ENCODE results near the gene TMEM117. TPM values are rescaled to one million over a fixed set of nuclear protein-coding genes. Genes with fewer than 3 reads are reported as not detected.
"Not testable (repeated sequence)": the region's sequence is repeated elsewhere in the genome, so short reads cannot be mapped to it uniquely, and the experiment has no call there.

Gene TMEM117
- total RNA-seq, 2 experiments from 2014 or later = 1.4 to 2.1 TPM

DNA sequence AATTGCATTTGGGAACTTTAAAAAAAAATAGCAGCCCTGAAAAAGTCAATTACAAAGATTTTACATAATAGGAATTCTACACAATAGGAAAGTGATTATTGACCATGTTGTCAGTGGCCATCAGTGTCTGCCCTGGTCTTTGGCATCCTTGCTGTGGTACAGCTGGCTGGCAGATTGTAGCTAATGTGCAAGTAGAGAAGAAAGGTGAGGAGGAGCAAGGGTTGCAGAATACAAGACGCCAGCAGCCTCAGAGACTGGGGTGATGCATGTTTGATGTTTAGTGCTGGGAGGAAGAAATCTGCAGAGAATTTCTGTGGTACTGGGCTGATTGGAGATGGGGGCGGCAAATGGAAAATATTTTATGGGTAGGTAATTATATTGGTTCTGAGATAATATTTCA is 322.9 kb downstream of the TMEM117 start:
- intact Hi-C loops (cut with micrococcal nuclease) = no loop called here
- DNase-seq = no peak
- Mint-ChIP-seq H3K4me1 (ENCODE audit: low read depth) (no peaks in the 10 kb centered on the region), H3K4me3 (no peak overlapping the region), H3K36me3 (ENCODE audit: low read depth) (no peaks in the 10 kb centered on the region), H3K9me3 (no peaks in the 10 kb centered on the region), H3K27me3 (ENCODE audit: low read depth) (no peaks in the 10 kb centered on the region), H3K27ac (no peak overlapping the region)
- CTCF ChIA-PET = no interaction called here

DNA sequence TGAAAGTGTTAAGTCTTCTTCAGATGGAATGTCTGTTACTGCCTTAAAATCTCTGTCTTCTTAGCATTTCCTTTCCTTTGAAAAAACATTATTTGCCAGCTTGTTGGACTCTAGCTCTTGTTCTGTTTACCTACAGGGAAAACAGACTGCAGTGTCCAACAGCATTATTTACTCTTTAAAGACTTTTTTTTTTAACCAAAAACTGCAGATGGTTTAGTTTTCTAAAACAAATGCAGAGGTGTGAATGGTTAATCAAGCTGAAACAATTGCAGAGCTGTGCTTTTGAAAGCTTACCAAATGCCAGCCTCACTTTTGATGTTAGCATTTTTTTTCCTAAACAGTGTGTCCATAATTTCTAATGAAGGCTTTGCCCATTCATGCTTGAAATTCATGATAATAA is 323.3 kb downstream of the TMEM117 start:
- no peak for DNase-seq

DNA sequence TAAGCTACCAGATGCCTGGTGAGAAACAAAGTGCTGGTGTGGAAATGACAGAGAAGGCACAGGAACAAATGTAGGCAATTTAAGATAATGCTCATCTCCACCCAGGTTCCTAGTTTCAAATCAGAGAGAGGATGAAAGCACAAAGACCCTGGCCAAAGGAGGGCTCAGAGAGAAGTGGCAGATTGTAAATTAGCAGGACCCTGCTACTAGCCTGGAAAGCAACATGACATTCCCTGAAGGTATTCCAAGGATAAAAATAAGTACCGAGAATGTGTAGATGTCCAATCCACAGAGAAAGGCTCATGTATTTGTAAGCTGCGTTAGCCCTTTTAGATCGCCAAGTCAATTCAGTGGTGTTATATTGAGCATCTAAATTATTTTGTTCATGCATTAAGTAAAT is 324.0 kb downstream of the TMEM117 start:
- CTCF ChIA-PET = no interaction called here
- no peaks in the 10 kb centered on the region for H3K27me3 Mint-ChIP-seq (ENCODE audit: low read depth)
- no peaks in the 10 kb centered on the region for H3K36me3 Mint-ChIP-seq (ENCODE audit: low read depth)
- no peaks in the 10 kb centered on the region for H3K4me1 Mint-ChIP-seq (ENCODE audit: low read depth)
- no peak overlapping the region for H3K27ac Mint-ChIP-seq
- no peaks in the 10 kb centered on the region for H3K9me3 Mint-ChIP-seq
- intact Hi-C loops (cut with micrococcal nuclease) = no loop called here
- DNase-seq = no peak
- H3K4me3 Mint-ChIP-seq = no peak overlapping the region

More for the DNA sequence above, 323.3 kb downstream of the TMEM117 start:
- CTCF ChIA-PET = no interaction called here
- intact Hi-C loops (cut with micrococcal nuclease) = no loop called here
- Mint-ChIP-seq H3K4me1 (ENCODE audit: low read depth) (no peaks in the 10 kb centered on the region), H3K36me3 (ENCODE audit: low read depth) (no peaks in the 10 kb centered on the region), H3K27ac (no peak overlapping the region), H3K9me3 (no peaks in the 10 kb centered on the region), H3K4me3 (no peak overlapping the region), H3K27me3 (ENCODE audit: low read depth) (no peaks in the 10 kb centered on the region)

DNA sequence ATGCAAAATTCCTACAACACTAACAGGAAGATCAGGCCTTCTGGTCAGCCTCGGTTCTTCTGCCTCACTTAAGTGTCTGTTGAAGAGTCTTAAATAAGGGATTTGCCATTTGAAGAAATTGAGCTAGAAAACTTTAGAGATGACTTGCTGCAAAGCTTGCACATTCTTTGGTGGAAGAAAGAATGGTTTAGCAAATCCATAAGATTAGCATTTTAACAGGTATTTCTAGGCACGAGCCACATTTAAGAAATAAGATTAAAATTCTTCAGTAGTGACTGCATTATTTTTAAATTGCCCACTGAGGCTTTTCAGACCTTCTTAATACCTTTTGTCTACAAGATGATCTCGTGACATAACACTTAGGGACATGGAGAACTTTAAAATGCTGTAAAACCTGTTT is 327.1 kb downstream of the TMEM117 start:
- intact Hi-C loops (cut with micrococcal nuclease) = no loop called here
- Mint-ChIP-seq H3K27ac (no peak overlapping the region), H3K27me3 (ENCODE audit: low read depth) (no peaks in the 10 kb centered on the region), H3K36me3 (ENCODE audit: low read depth) (peaks cover 2% of the 10 kb centered on the region), H3K4me1 (ENCODE audit: low read depth) (no peaks in the 10 kb centered on the region), H3K4me3 (no peak overlapping the region), H3K9me3 (no peaks in the 10 kb centered on the region)
- CTCF ChIA-PET = interaction anchor here (0.6 kb wide), 1 partner anchor 777 kb away, joined by 5 read pairs; no protein-coding TSS in a partner anchor
- DNase-seq = no peak

DNA sequence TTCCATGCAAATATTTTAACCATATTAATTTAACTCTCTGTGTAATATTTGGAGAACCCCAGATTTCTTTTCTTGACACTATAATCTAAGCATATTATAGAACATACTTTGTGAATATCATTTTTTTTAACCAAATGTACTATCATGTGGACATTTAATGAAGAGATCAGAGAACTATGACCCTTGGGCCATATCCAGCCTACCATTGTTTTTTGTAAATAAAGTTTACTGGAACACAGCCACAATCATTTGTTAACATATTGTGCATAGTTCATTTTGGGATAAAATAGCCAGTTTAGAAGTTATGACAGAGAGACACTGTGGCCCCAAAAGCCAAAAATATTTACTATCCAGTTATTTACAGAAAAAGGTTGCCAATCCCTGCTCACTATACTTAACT is 338.2 kb downstream of the TMEM117 start:
- no peak for DNase-seq
- CTCF ChIA-PET = no interaction called here
- Mint-ChIP-seq H3K4me1 (ENCODE audit: low read depth) (no peaks in the 10 kb centered on the region), H3K36me3 (ENCODE audit: low read depth) (peaks cover 3% of the 10 kb centered on the region), H3K4me3 (no peak overlapping the region), H3K27me3 (ENCODE audit: low read depth) (no peaks in the 10 kb centered on the region), H3K27ac (no peak overlapping the region), H3K9me3 (no peaks in the 10 kb centered on the region)
- intact Hi-C loops (cut with micrococcal nuclease) = no loop called here

DNA sequence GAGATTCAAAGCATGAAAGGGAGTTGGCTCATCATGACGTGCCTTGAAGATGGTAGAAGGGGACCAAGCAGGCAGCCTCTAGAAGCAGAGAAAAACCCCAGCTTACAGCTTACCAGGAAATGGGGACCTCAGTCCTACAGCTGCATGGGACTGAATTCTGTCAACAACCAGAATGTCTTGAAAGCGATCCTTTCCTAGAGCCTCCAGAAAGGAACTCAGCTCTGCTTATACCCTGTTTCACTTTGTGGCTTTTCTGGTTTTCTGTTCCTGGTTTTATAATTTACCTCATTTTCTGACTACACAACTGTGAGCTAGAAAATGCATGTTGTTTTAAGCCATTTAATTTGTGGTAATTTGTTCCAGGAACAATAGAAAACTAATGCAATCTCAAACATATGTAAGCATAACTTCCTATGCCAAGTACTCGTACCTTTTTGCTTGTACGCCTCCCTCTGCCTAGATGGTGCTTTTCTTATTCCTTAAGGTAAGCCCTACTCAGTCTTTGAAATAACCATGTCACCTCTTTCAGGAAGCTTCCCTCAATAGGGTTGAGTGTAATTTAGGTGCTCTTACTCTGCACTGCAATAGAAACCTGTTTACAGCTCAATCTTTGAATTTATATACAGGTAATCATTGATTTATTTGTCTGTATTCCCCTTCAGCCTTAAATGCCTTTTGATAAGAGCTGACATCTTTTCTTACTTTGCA is 348.8 kb downstream of the TMEM117 start:
- CTCF ChIA-PET = no interaction called here
- Mint-ChIP-seq H3K9me3 (peaks cover 1% of the 10 kb centered on the region), H3K4me3 (no peak overlapping the region), H3K27me3 (ENCODE audit: low read depth) (no peaks in the 10 kb centered on the region), H3K27ac (no peak overlapping the region), H3K4me1 (ENCODE audit: low read depth) (no peaks in the 10 kb centered on the region), H3K36me3 (ENCODE audit: low read depth) (no peaks in the 10 kb centered on the region)
- no peak for DNase-seq
- intact Hi-C loops (cut with micrococcal nuclease) = no loop called here

DNA sequence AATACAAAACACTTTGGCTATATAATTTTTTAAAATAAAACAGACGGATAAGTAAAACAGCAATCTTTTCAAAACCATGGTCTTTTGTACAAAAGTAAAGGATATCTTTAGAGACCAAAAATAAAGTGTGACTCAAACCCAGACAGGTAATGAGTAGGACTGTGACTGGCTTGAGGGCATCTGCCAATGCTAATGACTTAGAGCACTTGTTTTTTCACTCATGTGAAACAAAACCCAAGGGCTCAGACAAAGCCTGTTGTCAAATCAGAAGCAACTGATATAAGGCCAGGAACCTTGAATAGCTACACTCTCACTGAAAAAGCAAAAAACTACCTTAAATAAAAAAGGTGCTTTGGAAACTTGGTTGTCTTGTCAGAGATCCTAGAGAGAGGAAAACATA is 357.4 kb downstream of the TMEM117 start:
- intact Hi-C loops (cut with micrococcal nuclease) = no loop called here
- Mint-ChIP-seq H3K4me3 (no peak overlapping the region), H3K27ac (no peak overlapping the region), H3K9me3 (no peaks in the 10 kb centered on the region), H3K27me3 (ENCODE audit: low read depth) (no peaks in the 10 kb centered on the region), H3K36me3 (ENCODE audit: low read depth) (no peaks in the 10 kb centered on the region), H3K4me1 (ENCODE audit: low read depth) (no peaks in the 10 kb centered on the region)
- CTCF ChIA-PET = interaction anchor here (0.7 kb wide), 1 partner anchor 766 kb away, joined by 3 read pairs; no protein-coding TSS in a partner anchor
- DNase-seq = no peak

DNA sequence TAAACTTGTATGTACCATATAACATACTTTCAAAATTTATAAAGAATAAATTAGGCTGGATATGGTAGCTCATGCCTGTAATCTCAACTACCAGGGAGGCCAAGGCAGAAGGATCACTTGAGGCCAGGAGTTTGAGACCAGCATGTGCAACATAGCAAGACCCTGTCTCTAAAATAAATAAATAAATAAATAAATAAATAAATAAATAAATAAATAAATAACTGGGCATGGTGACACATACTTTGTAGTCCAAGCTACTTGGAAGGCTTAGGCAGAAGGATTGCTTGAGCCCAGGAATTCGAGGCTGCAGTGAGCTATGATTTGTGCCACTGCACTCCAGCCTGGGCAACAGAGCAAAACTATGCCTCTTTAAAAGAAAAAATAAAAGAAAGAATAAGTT is 359.8 kb downstream of the TMEM117 start:
- intact Hi-C loops (cut with micrococcal nuclease) = not testable (repeated sequence)

DNA sequence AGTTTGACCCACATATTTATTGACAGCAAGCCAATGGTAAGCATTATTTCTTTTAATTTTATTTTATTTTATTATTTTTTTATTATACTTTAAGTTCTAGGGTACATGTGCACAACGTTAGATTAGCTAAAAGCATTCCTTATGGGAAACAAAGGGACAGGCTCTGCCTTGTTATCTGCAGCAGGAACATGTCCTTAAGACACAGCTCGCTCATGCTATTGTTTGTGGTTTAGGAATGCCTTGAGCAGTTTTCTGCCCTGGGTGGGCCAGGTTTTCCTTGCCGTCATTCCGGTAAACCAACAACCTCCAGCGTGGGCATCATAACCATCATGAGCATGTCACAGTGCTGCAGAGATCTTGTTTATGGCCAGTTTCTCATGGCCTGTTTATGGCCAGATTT is 370.2 kb downstream of the TMEM117 start:
- peaks cover 4% of the 10 kb centered on the region for H3K36me3 Mint-ChIP-seq (ENCODE audit: low read depth)
- CTCF ChIA-PET = no interaction called here
- no peaks in the 10 kb centered on the region for H3K27me3 Mint-ChIP-seq (ENCODE audit: low read depth)
- intact Hi-C loops (cut with micrococcal nuclease) = no loop called here
- H3K4me3 Mint-ChIP-seq = no peak overlapping the region
- H3K9me3 Mint-ChIP-seq = peaks cover 9% of the 10 kb centered on the region
- no peak for DNase-seq
- H3K27ac Mint-ChIP-seq = no peak overlapping the region
- no peaks in the 10 kb centered on the region for H3K4me1 Mint-ChIP-seq (ENCODE audit: low read depth)

More for the DNA sequence above, 359.8 kb downstream of the TMEM117 start:
- H3K9me3 Mint-ChIP-seq; H3K4me3 Mint-ChIP-seq; H3K4me1 Mint-ChIP-seq (ENCODE audit: low read depth); H3K36me3 Mint-ChIP-seq (ENCODE audit: low read depth); H3K27me3 Mint-ChIP-seq (ENCODE audit: low read depth); H3K27ac Mint-ChIP-seq; DNase-seq; CTCF ChIA-PET: not testable (repeated sequence)

DNA sequence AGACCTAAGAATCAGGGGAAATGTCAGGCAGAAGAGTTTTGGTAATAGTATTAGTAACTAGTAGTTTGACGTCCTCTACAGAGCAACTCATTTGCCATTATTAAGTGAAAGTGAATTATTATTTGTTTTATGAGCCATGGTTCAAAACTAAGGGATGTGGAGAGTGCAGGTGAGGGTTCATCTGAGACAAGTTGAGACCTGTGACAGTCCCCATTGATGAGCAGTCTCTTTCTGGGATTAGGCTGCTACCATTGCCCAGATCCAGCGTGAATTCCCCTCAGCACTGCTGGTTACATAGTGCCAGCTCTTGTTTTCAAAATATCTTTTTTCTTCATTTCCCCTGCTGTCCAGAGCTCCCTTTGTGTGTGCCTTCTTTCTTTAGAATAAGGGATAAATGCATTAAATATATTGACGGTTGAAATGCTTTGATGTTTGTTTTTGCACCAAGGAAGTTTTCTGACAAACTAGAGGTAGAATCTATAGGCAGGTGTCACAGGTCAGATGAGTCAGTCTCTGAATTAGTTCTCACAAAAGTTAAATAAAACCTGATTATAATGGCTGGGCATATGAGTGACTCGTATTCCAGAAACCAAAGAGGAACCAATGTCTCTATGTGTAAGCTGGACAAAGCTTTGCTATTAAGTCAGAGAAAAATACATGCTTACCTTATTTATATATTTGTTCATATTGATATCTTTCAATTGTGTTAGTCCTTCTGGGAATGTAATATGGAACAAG is 381.4 kb downstream of the TMEM117 start:
- Mint-ChIP-seq H3K36me3 (ENCODE audit: low read depth) (peaks cover 11% of the 10 kb centered on the region), H3K4me1 (ENCODE audit: low read depth) (no peaks in the 10 kb centered on the region)
- intact Hi-C loops (cut with micrococcal nuclease) = no loop called here

DNA sequence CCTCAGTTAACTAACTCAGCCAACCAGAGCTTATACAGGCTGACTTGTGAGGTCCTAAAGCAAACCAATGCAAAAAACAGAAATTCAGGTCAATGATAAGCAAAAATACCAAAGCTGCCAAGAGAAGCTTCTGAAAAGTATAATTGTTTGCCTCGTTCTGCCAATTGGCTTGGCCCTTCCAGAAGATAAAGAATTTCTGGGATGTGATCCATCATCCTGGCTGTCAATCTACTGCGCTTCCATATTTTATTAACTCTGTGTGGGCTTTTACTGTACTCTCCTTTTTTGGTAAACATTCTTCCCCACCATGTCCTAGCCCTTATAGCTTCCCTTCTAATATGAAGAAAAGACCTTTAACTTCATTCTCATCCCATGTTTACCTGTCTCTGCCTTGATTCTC is 387.9 kb downstream of the TMEM117 start:
- H3K4me1 Mint-ChIP-seq (ENCODE audit: low read depth) = no peaks in the 10 kb centered on the region

More for the DNA sequence above, 381.4 kb downstream of the TMEM117 start:
- Mint-ChIP-seq H3K27ac (no peak overlapping the region), H3K4me3 (no peak overlapping the region), H3K27me3 (ENCODE audit: low read depth) (no peaks in the 10 kb centered on the region), H3K9me3 (peaks cover 5% of the 10 kb centered on the region)
- CTCF ChIA-PET = no interaction called here
- no peak for DNase-seq

DNA sequence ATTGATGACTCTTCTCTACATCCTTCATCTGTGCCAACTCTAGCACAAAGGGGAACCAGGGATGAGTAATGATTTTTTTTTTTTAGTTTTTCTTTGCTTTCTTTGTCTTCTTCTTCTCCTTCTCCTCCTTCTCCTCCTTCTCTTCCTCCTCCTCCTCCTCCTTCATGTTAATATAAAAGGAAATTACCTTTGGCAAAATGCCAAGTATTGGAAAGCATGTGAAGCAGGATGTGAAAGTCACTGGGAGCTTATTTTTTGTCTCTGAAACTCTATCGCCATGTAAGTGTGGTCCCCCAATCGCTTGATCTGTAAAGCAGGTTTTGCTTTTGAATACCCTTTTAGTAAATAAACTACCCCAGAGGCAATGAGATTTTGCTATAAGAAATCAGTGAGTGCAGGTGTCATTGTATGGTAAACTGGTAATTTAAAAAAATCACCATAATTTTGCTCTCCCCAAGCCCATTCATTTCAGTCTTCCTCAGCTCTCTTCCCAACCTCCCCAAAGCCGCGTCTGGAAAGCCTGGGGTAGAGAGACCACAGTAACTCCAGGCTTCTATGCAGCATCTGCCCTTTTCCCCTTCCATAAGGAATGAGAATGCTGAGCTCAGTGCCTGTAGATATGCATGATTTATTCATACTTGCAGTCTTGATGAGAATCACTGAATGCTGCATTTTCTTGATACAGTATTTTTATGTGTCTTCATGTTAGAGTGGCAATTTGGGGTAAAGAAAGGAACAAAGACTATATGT is 388.7 kb downstream of the TMEM117 start:
- CTCF ChIA-PET = no interaction called here
- H3K27ac Mint-ChIP-seq = no peak overlapping the region
- H3K9me3 Mint-ChIP-seq = no peaks in the 10 kb centered on the region
- intact Hi-C loops (cut with micrococcal nuclease) = no loop called here
- no peaks in the 10 kb centered on the region for H3K4me1 Mint-ChIP-seq (ENCODE audit: low read depth)
- H3K27me3 Mint-ChIP-seq (ENCODE audit: low read depth) = no peaks in the 10 kb centered on the region
- H3K4me3 Mint-ChIP-seq = no peak overlapping the region
- H3K36me3 Mint-ChIP-seq (ENCODE audit: low read depth) = peaks cover 1% of the 10 kb centered on the region
- DNase-seq = no peak

More for the DNA sequence above, 387.9 kb downstream of the TMEM117 start:
- Mint-ChIP-seq H3K36me3 (ENCODE audit: low read depth) (peaks cover 1% of the 10 kb centered on the region), H3K4me3 (no peak overlapping the region), H3K27me3 (ENCODE audit: low read depth) (no peaks in the 10 kb centered on the region), H3K27ac (no peak overlapping the region), H3K9me3 (no peaks in the 10 kb centered on the region)
- CTCF ChIA-PET = no interaction called here
- no peak for DNase-seq
- intact Hi-C loops (cut with micrococcal nuclease) = no loop called here

Data from activated naive CD4-positive, alpha-beta T cell treated with anti-CD3 and anti-CD28 coated beads for 36 hours (primary cell).